Activated CD8-positive, alpha-beta memory T cell treated with anti-CD3 and anti-CD28 coated beads, Interleukin-2, amount 50 U/mL, for 24 hours (primary cell): Measurements from ENCODE around the gene TESMIN.

Experiments
- DNase-seq: peaks from one replicate; pipeline ENCODE4 v3.0.0-alpha.2; 2020; ENCODE audit errors: extremely low read depth

Gene TESMIN

DNA sequence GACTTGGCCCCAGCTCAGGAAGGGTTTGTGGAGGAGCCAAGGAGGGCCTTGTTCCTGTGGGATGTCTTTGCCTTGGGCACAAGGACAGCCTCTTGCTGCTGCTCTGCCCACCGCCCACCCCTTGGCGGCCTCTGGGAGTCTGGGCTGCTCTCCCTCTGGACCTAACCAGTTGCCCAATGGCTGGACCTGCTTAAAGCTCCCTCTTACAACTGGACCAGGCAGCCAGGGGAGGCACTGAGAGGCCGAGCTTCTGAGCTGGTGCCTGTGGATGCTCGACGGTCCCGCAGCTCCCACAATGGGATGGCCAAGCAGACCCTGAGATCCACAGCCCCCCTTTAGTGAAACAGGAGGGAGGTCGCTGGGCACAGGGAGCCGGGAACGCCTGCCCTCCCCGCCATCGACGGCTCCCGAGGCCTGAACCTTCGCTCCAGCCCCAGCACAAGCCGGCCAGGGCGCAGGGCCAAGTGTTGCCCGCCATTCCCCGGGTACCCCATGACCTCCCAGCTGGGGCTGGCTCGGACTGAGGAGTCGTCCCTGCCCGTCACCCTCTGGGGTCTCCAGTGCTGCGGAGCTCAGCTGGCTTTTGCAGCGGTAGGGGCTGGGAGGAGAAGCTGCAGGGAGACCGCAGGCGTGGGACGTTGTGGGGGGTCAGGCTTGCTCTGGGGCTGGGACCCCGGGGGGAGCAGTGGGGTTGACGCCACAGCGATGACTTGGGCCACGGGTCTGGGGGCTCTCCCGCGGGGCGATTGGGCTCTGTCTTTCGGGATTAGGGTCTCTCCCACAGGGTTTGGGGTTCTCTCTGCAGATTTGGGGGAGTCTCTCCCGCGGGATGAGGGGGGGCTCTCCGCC is 67.6 kb downstream of the TESMIN start:
- no peak for DNase-seq

DNA sequence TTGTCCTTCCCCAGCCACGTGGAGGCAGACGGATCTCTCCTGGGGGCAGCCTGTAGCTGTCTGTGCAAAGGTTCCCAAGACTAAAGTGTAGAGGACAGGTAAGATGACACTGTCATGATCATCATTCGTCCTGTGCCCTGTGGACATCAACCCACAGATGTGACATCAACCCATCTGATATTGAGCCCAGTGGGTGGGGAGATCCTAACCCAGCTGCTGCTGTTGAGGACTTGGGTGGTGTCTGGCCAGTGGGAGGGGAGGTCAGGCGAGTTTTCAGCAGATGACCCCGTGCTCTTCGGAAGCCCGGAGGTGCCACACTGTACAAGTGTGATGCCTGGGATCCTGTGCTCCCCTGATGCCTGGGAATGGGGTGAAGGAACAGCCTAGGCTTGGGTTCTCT is 68.2 kb downstream of the TESMIN start:
- DNase-seq: no peak

DNA sequence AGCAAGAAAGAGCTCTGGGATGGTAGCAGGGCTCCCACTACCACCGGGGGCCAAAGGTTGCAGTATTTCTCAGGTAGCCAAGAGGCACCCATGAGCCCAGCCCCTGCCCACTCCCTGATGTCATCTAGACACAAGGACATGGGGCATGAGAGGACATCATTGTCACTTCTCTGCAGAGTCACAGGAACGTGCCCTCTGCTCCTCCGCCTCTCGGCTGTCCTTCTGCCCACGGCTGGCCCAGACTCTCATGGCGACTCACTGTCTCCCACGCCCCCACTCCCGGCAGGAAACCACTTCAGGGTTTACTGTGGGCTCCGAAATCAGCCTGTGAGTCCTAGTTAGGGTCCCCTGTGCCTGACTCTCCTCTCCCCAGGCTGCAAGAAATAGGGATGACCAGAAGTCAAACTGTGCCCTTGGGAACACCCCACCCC is 68.8 kb downstream of the TESMIN start:
- DNase-seq: no peak

GRCh38 chr11:68680541-68681231 is 70.6 kb downstream of the TESMIN start:
- no peak for DNase-seq

DNA sequence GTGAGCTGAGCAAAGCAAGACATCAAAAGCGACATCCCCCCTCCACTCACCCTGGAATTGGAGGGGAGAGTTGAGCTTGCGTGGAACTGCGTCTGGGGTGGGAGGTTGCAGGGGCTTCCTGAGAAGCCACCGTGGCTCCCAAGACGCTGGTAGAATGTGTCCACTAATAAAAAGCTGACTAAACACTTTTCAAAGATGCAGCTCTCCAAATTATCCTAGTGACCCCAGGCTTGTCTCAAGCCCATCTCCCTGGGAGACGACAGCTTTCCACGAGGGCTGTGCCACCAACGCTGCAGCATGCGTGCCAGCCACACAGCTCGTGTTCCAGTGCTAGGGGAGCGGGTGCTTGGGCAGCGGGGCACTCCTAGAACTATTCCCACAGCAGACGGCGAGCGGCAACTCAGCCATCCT is 73.3 kb downstream of the TESMIN start:
- DNase-seq: no peak

GRCh38 chr11:68677432-68677831 is 73.9 kb downstream of the TESMIN start:
- DNase-seq: no peak

DNA sequence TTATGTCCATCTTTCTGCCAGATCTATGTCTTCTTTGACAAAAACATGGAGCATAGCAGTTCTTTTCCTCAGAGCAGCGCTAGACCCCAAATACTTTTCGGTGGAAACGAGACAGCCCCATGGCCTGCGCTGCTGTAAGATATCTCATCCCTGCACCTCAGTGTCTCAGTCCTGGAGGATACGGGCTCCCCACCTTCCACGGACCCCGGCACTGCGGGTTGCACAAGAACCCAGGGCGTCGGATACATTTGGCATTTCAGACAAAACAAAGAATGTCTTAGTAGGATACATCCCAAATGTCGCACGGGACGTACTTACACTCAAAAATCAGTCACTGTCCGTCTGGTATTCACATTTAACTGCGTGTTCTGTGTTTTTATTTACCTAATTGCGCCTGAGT is 76.9 kb downstream of the TESMIN start:
- DNase-seq: no peak

GRCh38 chr11:68673991-68674390 is 77.3 kb downstream of the TESMIN start:
- no peak for DNase-seq

DNA sequence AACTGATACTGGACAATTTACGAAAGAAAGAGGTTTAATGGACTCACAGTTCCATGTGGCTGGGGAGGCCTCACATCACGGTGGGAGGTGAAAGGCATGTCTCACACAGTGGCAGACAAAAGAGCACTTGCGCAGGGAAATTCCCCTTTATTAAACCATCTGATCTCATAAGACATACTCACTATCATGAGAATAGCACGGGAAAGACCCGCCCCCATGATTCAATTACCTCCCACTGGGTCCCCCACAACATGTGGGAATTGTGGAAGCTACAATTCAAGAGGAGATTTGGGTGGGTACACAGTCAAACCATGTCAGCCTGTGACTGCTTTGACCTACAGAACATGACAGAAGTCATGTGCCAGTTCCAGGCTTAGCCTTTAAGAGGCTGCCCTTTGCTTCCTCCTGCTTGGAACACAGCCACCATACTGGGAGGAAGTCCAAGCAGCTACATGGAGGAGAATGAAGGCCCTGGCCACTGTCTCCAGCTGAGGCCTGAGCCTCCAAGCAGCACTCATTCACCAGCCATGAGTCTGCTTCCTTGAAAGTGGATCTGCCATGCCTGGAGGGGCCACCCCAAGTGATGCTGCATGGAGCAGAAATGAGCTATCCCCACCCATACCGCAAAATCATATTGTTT is 77.9 kb downstream of the TESMIN start:
- DNase-seq: no peak

DNA sequence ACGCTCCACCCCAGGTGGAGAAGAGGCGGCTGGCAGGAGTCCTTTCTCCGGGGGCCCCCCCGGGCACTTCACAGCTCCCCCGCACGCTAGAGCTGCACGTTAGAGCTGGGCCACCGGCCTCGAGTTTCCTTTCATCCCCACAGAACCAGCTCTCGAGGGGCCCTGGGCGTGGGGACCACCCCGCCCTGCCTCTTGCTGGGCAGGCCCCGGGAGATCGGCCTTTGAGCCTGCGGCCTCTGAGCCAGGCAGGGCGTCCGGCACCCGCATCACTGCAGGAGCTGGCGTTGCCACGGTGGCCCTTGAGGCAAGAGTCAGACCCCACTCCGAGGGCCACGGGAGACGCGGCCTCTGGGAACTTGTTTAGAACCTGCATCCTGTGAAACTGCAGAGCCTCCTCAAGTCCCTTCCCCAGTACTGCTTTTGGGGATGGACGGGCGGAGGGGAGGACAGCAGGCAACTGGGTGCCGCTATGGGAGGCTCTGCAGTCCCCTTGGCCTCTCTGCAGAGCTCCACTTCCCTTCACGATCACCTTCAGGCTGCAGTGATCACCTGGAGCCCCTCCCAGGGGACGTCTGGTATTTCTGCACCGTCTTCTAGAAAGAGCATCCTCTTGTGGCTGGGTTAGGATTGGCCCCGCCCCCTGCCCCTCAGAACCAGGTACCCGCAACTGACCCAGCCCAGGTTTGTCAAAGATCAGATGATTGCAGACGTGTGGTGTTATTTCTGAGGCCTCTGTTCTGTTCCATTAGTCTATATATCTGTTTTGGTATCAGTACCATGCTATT is 80.9 kb downstream of the TESMIN start:
- DNase-seq: no peak

GRCh38 chr11:68669301-68670090 is 81.8 kb downstream of the TESMIN start:
- DNase-seq: no peak

DNA sequence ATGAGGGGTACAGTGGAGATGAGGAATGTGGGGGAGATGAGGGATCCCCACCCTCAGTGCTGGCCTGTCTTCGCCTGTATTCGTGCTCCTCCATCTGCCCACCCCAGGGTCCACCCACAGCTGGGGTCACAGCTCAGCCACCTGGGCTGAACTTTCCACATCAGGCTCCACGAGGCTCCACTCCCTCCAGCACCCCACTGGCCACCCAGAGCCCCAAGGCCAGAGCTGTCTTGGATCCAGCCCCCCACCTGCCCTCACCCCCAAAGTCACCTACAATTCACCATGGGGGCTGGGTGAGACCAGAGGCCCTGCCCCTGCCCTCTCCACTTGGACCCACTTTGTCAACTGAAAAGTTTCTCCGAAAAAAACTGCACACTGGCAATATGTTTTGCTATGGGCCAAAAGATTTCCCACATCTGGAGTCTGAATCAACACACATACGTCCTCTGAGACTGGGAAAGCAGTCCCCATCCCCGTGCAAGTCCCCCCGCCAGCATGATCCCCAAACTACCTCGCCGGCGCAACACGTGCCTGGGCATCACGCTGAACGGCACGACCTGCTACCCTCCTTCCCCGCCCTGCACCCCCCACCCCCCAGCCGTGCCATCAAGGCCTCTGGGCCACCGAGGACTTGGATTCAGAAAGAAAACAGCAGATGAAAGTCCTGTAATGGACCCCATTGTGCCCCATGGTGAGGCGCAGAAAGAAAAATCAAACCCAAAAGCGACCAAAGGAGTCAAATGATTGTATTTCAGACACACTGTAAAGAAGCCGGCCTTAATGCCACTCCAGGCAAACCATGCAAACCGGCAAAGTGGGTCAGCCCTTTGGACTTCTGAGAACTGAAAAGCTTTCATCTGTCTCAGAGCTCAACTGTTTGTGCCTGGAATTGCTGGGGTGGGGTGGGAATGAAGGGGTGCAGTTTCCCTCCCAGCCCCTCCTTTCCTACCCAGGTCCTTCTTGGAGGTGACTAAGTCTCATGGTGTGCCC is 83.5 kb downstream of the TESMIN start:
- no peak for DNase-seq

GRCh38 chr11:68666849-68667248 is 84.5 kb downstream of the TESMIN start:
- DNase-seq: no peak

- DNase-seq: no peak
Observed at GRCh38 chr11:68665436-68665835, 85.9 kb downstream of the TESMIN start.

- DNase-seq: no peak
Observed at GRCh38 chr11:68664906-68665305, 86.4 kb downstream of the TESMIN start.

DNA sequence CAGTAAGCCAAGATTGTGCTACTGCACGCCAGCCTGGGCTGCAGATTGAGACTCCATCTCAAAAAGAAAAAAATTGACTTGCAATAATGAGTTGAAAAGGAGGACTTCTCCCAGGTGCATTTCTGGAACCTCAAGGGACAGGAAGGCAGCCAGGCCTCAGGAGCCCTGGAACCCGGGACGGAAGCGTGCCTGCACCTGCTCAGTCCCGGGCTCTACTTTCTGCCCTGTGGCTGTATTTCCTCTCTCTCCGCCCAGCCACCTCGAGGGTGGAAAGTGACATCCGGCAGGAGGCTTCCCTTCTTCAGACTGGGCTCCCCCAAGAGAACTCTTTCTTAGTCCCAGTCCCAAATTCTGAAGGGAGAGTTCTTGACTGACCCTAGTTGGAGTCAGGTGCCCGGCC is 87.2 kb downstream of the TESMIN start:
- no peak for DNase-seq

GRCh38 chr11:68663482-68664010 is 87.8 kb downstream of the TESMIN start:
- DNase-seq: no peak

DNA sequence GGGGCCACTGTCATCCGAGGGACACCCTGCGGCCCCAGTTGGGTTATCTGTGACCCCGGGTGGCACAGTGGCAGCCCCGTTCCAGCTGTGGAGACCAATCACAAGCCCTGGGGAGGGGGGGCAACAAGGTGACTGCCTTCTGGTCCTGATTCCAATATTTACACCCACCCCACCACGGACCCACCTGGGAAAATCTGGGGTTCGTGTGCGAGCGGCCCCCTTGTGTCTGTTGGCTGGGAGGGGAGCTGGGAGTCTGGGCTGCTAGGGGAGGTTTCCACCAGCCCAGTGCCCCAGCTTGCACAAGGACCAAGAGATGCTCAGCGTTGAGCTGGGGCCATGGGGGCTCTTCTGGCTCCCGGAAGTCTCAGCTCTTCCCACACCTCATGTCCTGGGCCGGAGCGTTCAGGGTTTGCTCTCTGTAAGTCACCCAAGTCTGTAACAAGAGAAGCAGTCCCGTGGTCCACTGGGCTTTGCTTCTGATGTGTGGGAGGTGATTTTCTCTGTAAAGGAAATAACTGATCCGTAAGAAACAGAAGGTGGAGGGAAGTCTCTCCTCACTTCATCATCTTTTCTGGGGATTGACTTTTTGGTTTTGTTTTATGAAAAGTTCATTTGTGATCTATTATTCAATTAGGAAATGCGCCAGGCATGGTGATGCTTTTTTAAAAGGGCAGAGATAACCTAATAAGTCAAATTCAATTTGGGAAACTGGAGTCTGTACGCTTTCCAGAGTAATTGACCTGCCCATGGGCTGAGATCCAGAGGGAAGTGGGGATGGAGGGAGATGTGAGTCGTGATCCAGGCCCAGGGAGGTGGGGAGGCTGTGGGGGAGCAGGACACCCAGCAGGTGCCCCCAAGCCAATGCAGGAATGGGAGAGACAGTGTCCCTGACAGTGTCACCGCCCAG is 89.4 kb downstream of the TESMIN start:
- DNase-seq: no peak

DNA sequence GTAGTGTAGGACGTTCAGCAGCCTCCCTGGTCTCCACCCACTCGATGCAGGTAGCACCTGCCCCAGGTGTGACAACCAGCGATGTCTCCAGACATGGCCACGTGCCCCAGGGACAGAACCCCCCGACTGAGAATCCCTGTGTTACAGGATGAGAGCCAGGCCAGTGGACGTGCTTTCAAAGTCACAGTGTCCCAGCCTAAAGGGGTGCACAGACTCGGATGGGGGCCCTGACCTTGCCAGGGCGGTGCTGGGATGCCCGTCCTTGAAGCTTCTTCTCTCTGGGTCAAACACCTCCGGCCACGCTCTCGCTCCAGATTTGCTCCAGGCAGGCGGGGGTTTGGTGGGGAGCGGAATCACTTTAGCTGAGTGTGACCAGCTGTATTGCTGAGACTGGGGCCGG is 90.3 kb downstream of the TESMIN start:
- DNase-seq: no peak
